Common myeloid progenitor, CD34-positive (primary cell): Measurements from ENCODE around the gene CLK3. TPM values are rescaled to one million over a fixed set of nuclear protein-coding genes. Genes with fewer than 3 reads are reported as not detected.
A peak's percentile ranks its signal among the peaks of the same experiment; 100 is the strongest.

ENCODE experiments used
- CTCF ChIA-PET: fragments of 350-600 bp; sonication (Branson Sonifier 250); formaldehyde crosslinking; loops from one replicate; lab custom pipeline; 2021; ENCODE audit warnings: antibody characterized with exemption; lab: Charles Lee
- POLR2A ChIA-PET: fragments of 350-600 bp; sonication (Branson Sonifier 250); formaldehyde crosslinking; loops from one replicate; lab custom pipeline; 2021; ENCODE audit warnings: antibody characterized with exemption; lab: Charles Lee
- DNase-seq, 3 donors: peaks; one replicate each; pipeline versions ENCODE4 v3.0.0 to v3.0.0-alpha.2; 2013
- H3K27ac ChIP-seq, 2 experiments: 1 replicate in 1 of 2; 2 replicates in 1 of 2; pipeline ENCODE4 v1.7.0; 2013; ENCODE audit warnings: inconsistent platforms in 2 of 2, low read length in 2 of 2, mild to moderate bottlenecking in 2 of 2, low read depth in 1 of 2, moderate library complexity in 1 of 2; ENCODE audit not compliant: severe bottlenecking in 2 of 2, insufficient read depth in 1 of 2, poor library complexity in 1 of 2
- H3K27me3 ChIP-seq, 5 experiments: replicated peaks in 2 of 5; 1 replicate in 3 of 5; 2 replicates in 2 of 5; pipeline versions ENCODE4 v1.6.1 to v1.7.0; 2013; ENCODE audit warnings: low read length in 4 of 5, mild to moderate bottlenecking in 2 of 5, moderate library complexity in 2 of 5, inconsistent platforms in 1 of 5; ENCODE audit not compliant: insufficient read depth in 5 of 5, control insufficient read depth in 4 of 5
- H3K36me3 ChIP-seq, 4 experiments: 1 replicate in 2 of 4; 2 replicates in 2 of 4; pipeline versions ENCODE4 v1.6.1 to v1.7.0; 2013; ENCODE audit warnings: low read length in 3 of 4, control low read depth in 1 of 4, mild to moderate bottlenecking in 1 of 4; ENCODE audit not compliant: control insufficient read depth in 4 of 4, insufficient read depth in 4 of 4
- H3K4me1 ChIP-seq, 4 experiments: 1 replicate in 3 of 4; 2 replicates in 1 of 4; pipeline versions ENCODE4 v1.6.1 to v1.7.1; 2013; ENCODE audit warnings: low read length in 3 of 4, mild to moderate bottlenecking in 3 of 4, control low read depth in 1 of 4, inconsistent platforms in 1 of 4, moderate library complexity in 1 of 4; ENCODE audit not compliant: control insufficient read depth in 4 of 4, insufficient read depth in 4 of 4; ENCODE audit errors: control extremely low read depth in 1 of 4
- H3K4me3 ChIP-seq, 7 experiments: 1 replicate in 4 of 7; 2 replicates in 3 of 7; pipeline versions ENCODE4 v1.5.1 to v1.7.0; 2013; ENCODE audit warnings: mild to moderate bottlenecking in 7 of 7, low read length in 6 of 7, moderate library complexity in 6 of 7, inconsistent platforms in 2 of 7, low read depth in 2 of 7, control low read depth in 1 of 7; ENCODE audit not compliant: insufficient read depth in 4 of 7, control insufficient read depth in 1 of 7; ENCODE audit errors: extremely low read depth in 1 of 7
- H3K9me3 ChIP-seq, 5 experiments: 1 replicate in 4 of 5; 2 replicates in 1 of 5; pipeline versions ENCODE4 v1.6.1 to v1.7.1; 2013; ENCODE audit warnings: low read length in 4 of 5, mild to moderate bottlenecking in 2 of 5, inconsistent platforms in 1 of 5, low read depth in 1 of 5, moderate library complexity in 1 of 5; ENCODE audit not compliant: control insufficient read depth in 4 of 5, insufficient read depth in 2 of 5; ENCODE audit errors: control extremely low read depth in 1 of 5
- WGBS: methylation state at CpG from one replicate; pipeline ENCODE4 v1.1.5; 2013; ENCODE audit not compliant: insufficient coverage; 5-methylcytosine and 5-hydroxymethylcytosine counted together
- polyA plus RNA-seq: library from polyadenylated mRNA; unstranded; fragments of 120-200 nt; gene quantifications from one replicate; pipeline ENCODE4 v1.2.1, GENCODE V29; 2013

The CLK3 gene
- polyA plus RNA-seq: 109 TPM

- H3K4me1 ChIP-seq: peaks cover 8 to 38% (median 30%) of the 10 kb centered on the region in 4 experiments
- H3K36me3 ChIP-seq: peaks cover 10 to 34% (median 20%) of the 10 kb centered on the region in 4 experiments
- POLR2A ChIA-PET: interaction anchor here (0.6 to 1.4 kb wide), 4 partner anchors 11 to 73 kb away, joined by 3 to 4 read pairs (median 4); no protein-coding TSS in a partner anchor
These were observed at the start of gene CLK3 for GRCh38 chr15:74615508-74616365. Gene CLK3 (plus strand): TSS chr15:74615836. CDS start chr15:74619197, 3,361 bp downstream.

GRCh38 chr15:74568594-74568993 is 47.0 kb upstream of the CLK3 start:
- Histone ChIP-seq H3K36me3 (peaks cover 11 to 48% (median 13%) of the 10 kb centered on the region in 4 experiments), H3K9me3 (no peaks in the 10 kb centered on the region), H3K4me3 (no peak overlapping the region), H3K27ac (no peak overlapping the region), H3K27me3 (no peaks in the 10 kb centered on the region), H3K4me1 (peaks cover 0 to 3% (median 0%) of the 10 kb centered on the region in 4 experiments)
- 100% methylated on average over 1 of the region's 1 CpG for WGBS
- ChIA-PET CTCF (interaction anchor here (0.7 to 1.7 kb wide), 3 partner anchors 9 to 13 kb away, joined by 3 to 5 read pairs (median 5); no protein-coding TSS in a partner anchor), POLR2A (interaction anchor here (0.6 kb wide), 1 partner anchor 10 kb away, joined by 6 read pairs; no protein-coding TSS in a partner anchor)
- no peak for DNase-seq

More at GRCh38 chr15:74615508-74616365, at the start of gene CLK3:
- H3K4me3 ChIP-seq: peak within 1 kb of the TSS; percentile 62 to 98 (median 95)
- under 1% methylated on average over 86 of the region's 91 CpGs for WGBS
- no peaks in the 10 kb centered on the region for H3K9me3 ChIP-seq
- CTCF ChIA-PET: interaction anchor here (0.7 to 17.5 kb wide), 4 partner anchors 20 to 182 kb away, joined by 3 to 302 read pairs (median 4); no protein-coding TSS in a partner anchor
- H3K27me3 ChIP-seq: no peaks in the 10 kb centered on the region
- DNase-seq: peak; percentile 96 to 97 (median 97)
- H3K27ac ChIP-seq: peak within 1 kb of the TSS; percentile 97 to 99

- Histone ChIP-seq H3K27me3 (no peaks in the 10 kb centered on the region), H3K27ac (no peak overlapping the region), H3K4me3 (no peak overlapping the region), H3K9me3 (no peaks in the 10 kb centered on the region), H3K36me3 (peaks cover 11 to 51% (median 18%) of the 10 kb centered on the region in 4 experiments), H3K4me1 (no peaks in the 10 kb centered on the region)
- ChIA-PET POLR2A (no interaction called here), CTCF (interaction anchor here (0.8 to 1.7 kb wide), 2 partner anchors 8 to 11 kb away, joined by 3 to 5 read pairs; no protein-coding TSS in a partner anchor)
- WGBS: 91% methylated on average over 3 of the region's 4 CpGs
- DNase-seq: no peak
These were observed 45.9 kb upstream of the CLK3 start for GRCh38 chr15:74569731-74570070.

- Histone ChIP-seq H3K9me3 (no peaks in the 10 kb centered on the region), H3K27ac (no peak overlapping the region), H3K4me3 (no peak overlapping the region), H3K36me3 (peaks cover 16 to 60% (median 26%) of the 10 kb centered on the region in 4 experiments), H3K4me1 (no peaks in the 10 kb centered on the region), H3K27me3 (no peaks in the 10 kb centered on the region)
- DNase-seq: no peak
- 100% methylated on average over 1 of the region's 3 CpGs for WGBS
- CTCF ChIA-PET: interaction anchor here (0.6 kb wide), 1 partner anchor 25 kb away, joined by 3 read pairs; no protein-coding TSS in a partner anchor
- POLR2A ChIA-PET: no interaction called here
These were observed 44.4 kb upstream of the CLK3 start for GRCh38 chr15:74571191-74571590.

GRCh38 chr15:74573987-74574386 is 41.6 kb upstream of the CLK3 start:
- Histone ChIP-seq H3K27ac (no peak overlapping the region), H3K36me3 (peaks cover 16 to 59% (median 37%) of the 10 kb centered on the region in 4 experiments), H3K4me1 (no peaks in the 10 kb centered on the region), H3K27me3 (no peaks in the 10 kb centered on the region), H3K9me3 (no peaks in the 10 kb centered on the region), H3K4me3 (no peak overlapping the region)
- ChIA-PET POLR2A (no interaction called here), CTCF (interaction anchor here (1.1 to 1.3 kb wide), 2 partner anchors 17 to 24 kb away, joined by 3 read pairs; no protein-coding TSS in a partner anchor)
- DNase-seq: no peak
- 88% methylated on average over 1 of the region's 4 CpGs for WGBS

GRCh38 chr15:74578496-74578994 is 37.1 kb upstream of the CLK3 start:
- no peak for DNase-seq
- 100% methylated on average over 2 of the region's 3 CpGs for WGBS
- Histone ChIP-seq H3K27ac (no peak overlapping the region), H3K4me3 (no peak overlapping the region), H3K36me3 (peaks cover 8 to 44% (median 36%) of the 10 kb centered on the region in 4 experiments), H3K4me1 (peaks cover 0 to 9% (median 1%) of the 10 kb centered on the region in 4 experiments), H3K9me3 (no peaks in the 10 kb centered on the region), H3K27me3 (no peaks in the 10 kb centered on the region)
- ChIA-PET CTCF (interaction anchor here (1.2 kb wide), 1 partner anchor 9 kb away, joined by 5 read pairs; no protein-coding TSS in a partner anchor), POLR2A (no interaction called here)
